ENCODE measurements around the gene FUZ. TPM values are rescaled to one million over a fixed set of nuclear protein-coding genes. Genes with fewer than 3 reads are reported as not detected.

FUZ gene
- total and polyA plus RNA-seq, 2 donors (not counting 1 experiment from before 2014, with no cell fraction given) = 8.4 to 34.3 TPM

DNA sequence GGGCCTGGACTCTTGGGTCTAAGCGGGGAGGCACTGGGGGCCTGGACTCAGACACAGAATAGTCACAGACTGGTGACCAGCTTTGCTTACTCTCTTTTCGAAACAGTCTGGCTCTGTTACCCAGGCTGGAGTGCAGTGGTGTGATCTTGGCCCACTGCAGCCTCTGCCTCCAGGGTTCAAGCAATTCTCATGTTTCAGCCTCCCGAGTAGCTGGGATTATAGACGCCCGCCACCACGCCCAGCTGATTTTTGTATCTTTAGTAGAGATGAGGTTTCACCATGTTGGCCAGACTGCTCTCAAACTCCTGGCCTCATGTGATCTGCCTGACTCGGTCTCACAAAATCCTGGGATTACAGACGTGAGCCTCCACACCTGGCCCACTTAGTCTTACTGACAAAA lies 16.1 kb upstream of the FUZ start:
- no peaks in the 10 kb centered on the region for H3K4me1 ChIP-seq (ENCODE audit: control insufficient read depth, extremely low read depth, insufficient read depth, low read length)
- no peak overlapping the region for H3K27ac ChIP-seq (ENCODE audit: insufficient read depth, low read length)
- no peak overlapping the region for H3K4me3 ChIP-seq (replicated peaks in 1 of 4; ENCODE audit: control extremely low read depth in 1 of 4, insufficient read depth in 1 of 4, low read depth in 3 of 4, low read length in 4 of 4)
- no peaks in the 10 kb centered on the region for H3K79me2 ChIP-seq (ENCODE audit: control insufficient read depth, insufficient read depth, low read length)
- peaks cover 13% of the 10 kb centered on the region for H3K36me3 ChIP-seq (ENCODE audit: control insufficient read depth, insufficient read depth, low read length)
- no peaks in the 10 kb centered on the region for H4K20me1 ChIP-seq (ENCODE audit: control insufficient read depth, extremely low read depth, insufficient read depth, low read length)
- H3K9ac ChIP-seq (ENCODE audit: insufficient read depth, low read length) = no peak overlapping the region
- no peak overlapping the region for H2AFZ ChIP-seq (ENCODE audit: low read length)
- no peak overlapping the region for H3K4me2 ChIP-seq (ENCODE audit: extremely low read depth, insufficient read depth, low read length)
- TF ChIP-seq EZH2 (IDR thresholded peaks at IDR 0.05; ENCODE audit: low read length, missing control alignments) = no peak
- TF ChIP-seq, protein P1, sequence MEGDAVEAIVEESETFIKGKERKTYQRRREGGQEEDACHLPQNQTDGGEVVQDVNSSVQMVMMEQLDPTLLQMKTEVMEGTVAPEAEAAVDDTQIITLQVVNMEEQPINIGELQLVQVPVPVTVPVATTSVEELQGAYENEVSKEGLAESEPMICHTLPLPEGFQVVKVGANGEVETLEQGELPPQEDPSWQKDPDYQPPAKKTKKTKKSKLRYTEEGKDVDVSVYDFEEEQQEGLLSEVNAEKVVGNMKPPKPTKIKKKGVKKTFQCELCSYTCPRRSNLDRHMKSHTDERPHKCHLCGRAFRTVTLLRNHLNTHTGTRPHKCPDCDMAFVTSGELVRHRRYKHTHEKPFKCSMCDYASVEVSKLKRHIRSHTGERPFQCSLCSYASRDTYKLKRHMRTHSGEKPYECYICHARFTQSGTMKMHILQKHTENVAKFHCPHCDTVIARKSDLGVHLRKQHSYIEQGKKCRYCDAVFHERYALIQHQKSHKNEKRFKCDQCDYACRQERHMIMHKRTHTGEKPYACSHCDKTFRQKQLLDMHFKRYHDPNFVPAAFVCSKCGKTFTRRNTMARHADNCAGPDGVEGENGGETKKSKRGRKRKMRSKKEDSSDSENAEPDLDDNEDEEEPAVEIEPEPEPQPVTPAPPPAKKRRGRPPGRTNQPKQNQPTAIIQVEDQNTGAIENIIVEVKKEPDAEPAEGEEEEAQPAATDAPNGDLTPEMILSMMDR (conservative IDR thresholded peaks at IDR 0.05 in 1 of 2, IDR thresholded peaks at IDR 0.05 in 1 of 2; ENCODE audit: low read depth in 1 of 2, low read length in 2 of 2) = no peak
- no peaks in the 10 kb centered on the region for H3K27me3 ChIP-seq (ENCODE audit: control insufficient read depth, insufficient read depth, low read length)
- DNase-seq (ENCODE audit: low read depth in 2 of 2) = no peak
- H3K9me3 ChIP-seq (ENCODE audit: control insufficient read depth, insufficient read depth, low read depth, low read length) = no peaks in the 10 kb centered on the region

DNA sequence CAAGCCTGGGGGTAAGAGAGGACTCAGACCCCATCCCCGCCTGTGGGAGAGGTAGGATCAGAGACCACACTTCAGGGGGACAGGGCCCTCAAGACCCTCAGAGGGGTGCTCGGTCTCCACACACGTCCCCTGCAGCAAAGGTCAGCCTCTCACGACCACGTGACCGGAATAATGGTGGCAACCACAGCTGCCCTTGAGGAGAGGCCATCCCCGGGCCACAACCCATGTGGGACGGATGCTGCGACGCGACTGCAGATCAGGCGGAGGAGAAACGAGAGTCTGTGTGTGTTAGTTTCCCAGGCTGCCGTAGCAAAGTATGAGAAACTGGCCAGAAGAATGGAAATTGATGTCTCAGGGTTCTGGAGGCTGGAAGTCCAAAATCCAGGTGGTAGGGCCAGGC lies 13.9 kb upstream of the FUZ start:
- no peak overlapping the region for H3K27ac ChIP-seq (ENCODE audit: insufficient read depth, low read length)
- no peak overlapping the region for H2AFZ ChIP-seq (ENCODE audit: low read length)
- H3K27me3 ChIP-seq (ENCODE audit: control insufficient read depth, insufficient read depth, low read length) = no peaks in the 10 kb centered on the region
- TF ChIP-seq, protein P1 (conservative IDR thresholded peaks at IDR 0.05 in 1 of 2, IDR thresholded peaks at IDR 0.05 in 1 of 2; ENCODE audit: low read depth in 1 of 2, low read length in 2 of 2) = no peak
- TF ChIP-seq EZH2 (IDR thresholded peaks at IDR 0.05; ENCODE audit: low read length, missing control alignments) = no peak
- no peaks in the 10 kb centered on the region for H3K9me3 ChIP-seq (ENCODE audit: control insufficient read depth, insufficient read depth, low read depth, low read length)
- H3K79me2 ChIP-seq (ENCODE audit: control insufficient read depth, insufficient read depth, low read length) = peaks cover 5% of the 10 kb centered on the region
- peaks cover 15% of the 10 kb centered on the region for H3K36me3 ChIP-seq (ENCODE audit: control insufficient read depth, insufficient read depth, low read length)
- no peak for DNase-seq (ENCODE audit: low read depth in 2 of 2)
- no peak overlapping the region for H3K9ac ChIP-seq (ENCODE audit: insufficient read depth, low read length)
- H3K4me3 ChIP-seq (replicated peaks in 1 of 4; ENCODE audit: control extremely low read depth in 1 of 4, insufficient read depth in 1 of 4, low read depth in 3 of 4, low read length in 4 of 4) = no peak overlapping the region
- no peak overlapping the region for H3K4me2 ChIP-seq (ENCODE audit: extremely low read depth, insufficient read depth, low read length)
- H4K20me1 ChIP-seq (ENCODE audit: control insufficient read depth, extremely low read depth, insufficient read depth, low read length) = no peaks in the 10 kb centered on the region
- no peaks in the 10 kb centered on the region for H3K4me1 ChIP-seq (ENCODE audit: control insufficient read depth, extremely low read depth, insufficient read depth, low read length)

DNA sequence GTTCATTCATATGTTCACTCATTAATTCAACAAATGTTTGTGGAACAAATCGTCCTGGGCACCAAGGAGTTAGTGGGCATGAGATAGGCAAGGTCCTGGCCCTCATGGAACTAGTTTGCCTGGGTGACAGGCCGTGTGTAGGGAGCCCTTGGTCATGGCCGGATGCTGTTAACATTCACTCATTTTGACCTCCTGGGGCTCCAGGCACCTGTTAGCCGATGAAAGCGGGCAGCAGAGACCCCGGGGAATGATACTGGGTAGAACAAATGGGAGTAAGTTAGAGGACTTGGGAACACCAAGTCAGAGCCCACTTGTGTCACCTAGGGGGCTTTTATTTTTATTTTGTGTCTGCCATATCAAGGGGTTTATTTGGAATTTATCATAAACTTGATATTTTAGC lies 11.6 kb upstream of the FUZ start:
- Histone ChIP-seq H2AFZ (ENCODE audit: low read length) (no peak overlapping the region), H3K27me3 (ENCODE audit: control insufficient read depth, insufficient read depth, low read length) (no peaks in the 10 kb centered on the region), H3K9me3 (ENCODE audit: control insufficient read depth, insufficient read depth, low read depth, low read length) (no peaks in the 10 kb centered on the region), H3K4me1 (ENCODE audit: control insufficient read depth, extremely low read depth, insufficient read depth, low read length) (no peaks in the 10 kb centered on the region), H3K4me3 (replicated peaks in 1 of 4; ENCODE audit: control extremely low read depth in 1 of 4, insufficient read depth in 1 of 4, low read depth in 3 of 4, low read length in 4 of 4) (no peak overlapping the region), H4K20me1 (ENCODE audit: control insufficient read depth, extremely low read depth, insufficient read depth, low read length) (no peaks in the 10 kb centered on the region), H3K79me2 (ENCODE audit: control insufficient read depth, insufficient read depth, low read length) (peaks cover 7% of the 10 kb centered on the region), H3K27ac (ENCODE audit: insufficient read depth, low read length) (no peak overlapping the region), H3K9ac (ENCODE audit: insufficient read depth, low read length) (no peak overlapping the region), H3K36me3 (ENCODE audit: control insufficient read depth, insufficient read depth, low read length) (peaks cover 6% of the 10 kb centered on the region), H3K4me2 (ENCODE audit: extremely low read depth, insufficient read depth, low read length) (no peak overlapping the region)
- TF ChIP-seq, protein P1 (conservative IDR thresholded peaks at IDR 0.05 in 1 of 2, IDR thresholded peaks at IDR 0.05 in 1 of 2; ENCODE audit: low read depth in 1 of 2, low read length in 2 of 2) = no peak
- no peak for TF ChIP-seq EZH2 (IDR thresholded peaks at IDR 0.05; ENCODE audit: low read length, missing control alignments)
- no peak for DNase-seq (ENCODE audit: low read depth in 2 of 2)
